Panc1 (cell line): ENCODE results near the gene HS1BP3.

Source experiments
- CTCF ChIP-seq: fragments of 450-650 bp; IDR thresholded peaks from 2 replicates; pipeline ENCODE4 v1.5.1; 2017; ENCODE audit warnings: mild to moderate bottlenecking
- POLR2AphosphoS5 ChIP-seq: IDR thresholded peaks from 2 replicates; pipeline ENCODE4 v1.6.1; 2012; ENCODE audit warnings: mild to moderate bottlenecking, low read depth, low read length, moderate library complexity
- TCF7L2 ChIP-seq: IDR thresholded peaks from 2 replicates; pipeline ENCODE4 v1.6.1; 2011; ENCODE audit warnings: mild to moderate bottlenecking, low read depth, low read length, inconsistent platforms

- TF ChIP-seq CTCF (no peak), TCF7L2 (no peak), POLR2AphosphoS5 (no peak)
Measured at GRCh38 chr2:20574930-20575329, 76.0 kb downstream of the HS1BP3 start.
